Measurements from ENCODE around the gene LRRIQ1.

GRCh38 chr12:85005615-85006014, 30.5 kb upstream of the LRRIQ1 start:
- TF ChIP-seq CTCF (conservative IDR thresholded peaks at IDR 0.05; ENCODE audit: low read depth in 2 of 2) (no peak), EZH2 (IDR thresholded peaks at IDR 0.05; ENCODE audit: low read depth, unreplicated experiment) (no peak), EZH2phosphoT487 (IDR thresholded peaks at IDR 0.05; ENCODE audit: unreplicated experiment) (no peak), POLR2AphosphoS5 (IDR thresholded peaks at IDR 0.05; ENCODE audit: low read depth) (no peak), REST (IDR thresholded peaks at IDR 0.05; ENCODE audit: unreplicated experiment) (no peak), JUNB (IDR thresholded peaks at IDR 0.05; ENCODE audit: unreplicated experiment) (no peak), CREB1 (CRISPR knock-in tag; IDR thresholded peaks at IDR 0.05; ENCODE audit: low read depth) (no peak), NANOG (IDR thresholded peaks at IDR 0.05; ENCODE audit: borderline replicate concordance) (no peak), ZNF114 (CRISPR knock-in tag; IDR thresholded peaks at IDR 0.05) (no peak)

All from GM23338 (cell line).